BJ (cell line): ENCODE measurements around the gene TMSB10. TPM values are rescaled to one million over a fixed set of nuclear protein-coding genes. Genes with fewer than 3 reads are reported as not detected.

Experiments
- CTCF ChIA-PET: fragments of 350-600 bp; formaldehyde crosslinking; extraction: SDS; loops from one replicate; lab custom pipeline; 2021; ENCODE audit warnings: antibody characterized with exemption, inconsistent platforms; lab: Yijun Ruan, JAX
- POLR2A ChIA-PET: fragments of 300-600 bp; sonication (Branson Sonifier 250); formaldehyde crosslinking; extraction: SDS; loops from one replicate; lab custom pipeline; 2021; ENCODE audit warnings: antibody characterized with exemption; lab: Charles Lee
- DNase-seq: peaks from one replicate; pipeline ENCODE4 v3.0.0-alpha.2; 2011; ENCODE audit warnings: low read depth
- H3K27me3 ChIP-seq: 2 replicates; pipeline ENCODE4 v1.6.0; 2011; ENCODE audit warnings: low read length; ENCODE audit not compliant: control insufficient read depth, insufficient read depth
- H3K36me3 ChIP-seq: 2 replicates; pipeline ENCODE4 v1.5.1; 2011; ENCODE audit warnings: low read length; ENCODE audit not compliant: control insufficient read depth, insufficient read depth
- H3K4me3 ChIP-seq: 2 replicates; pipeline ENCODE4 v1.5.1; 2011; ENCODE audit warnings: low read depth, mild to moderate bottlenecking, control low read depth, low read length
- CTCF ChIP-seq: IDR thresholded peaks from 2 replicates; pipeline ENCODE4 v1.5.1; 2011; ENCODE audit warnings: low read depth, mild to moderate bottlenecking, control low read depth, inconsistent platforms, low read length, moderate library complexity; ENCODE audit not compliant: insufficient read depth
- polyA plus RNA-seq: library from polyadenylated mRNA; depleted of rRNA; stranded (reverse); fragments of >200 nt; gene quantifications from 2 replicates; pipeline ENCODE4 v1.2.3, GENCODE V29; 2011

Gene TMSB10
- polyA plus RNA-seq, 1 experiment: 3,073 TPM

- no peak for TF ChIP-seq CTCF
- DNase-seq: no peak
- POLR2A ChIA-PET: no interaction called here
- H3K36me3 ChIP-seq: peaks cover 5% of the 10 kb centered on the region
- peak overlapping the region; percentile 80 for H3K4me3 ChIP-seq
- CTCF ChIA-PET: interaction anchor here (0.7 to 5.5 kb wide), 2 partner anchors 9 to 21 kb away, joined by 4 to 23 read pairs; no protein-coding TSS in a partner anchor
- no peaks in the 10 kb centered on the region for H3K27me3 ChIP-seq
Measured at GRCh38 chr2:84904717-84905174, 710 bp upstream of the TMSB10 start.

GRCh38 chr2:84906108-84906899 is 848 bp downstream of the TMSB10 start:
- CTCF ChIA-PET: interaction anchor here (1.0 to 3.3 kb wide), 3 partner anchors 12 to 19 kb away, joined by 3 to 30 read pairs (median 4); no protein-coding TSS in a partner anchor
- POLR2A ChIA-PET: interaction anchor here (0.7 to 1.1 kb wide), 6 partner anchors 8 to 413 kb away, joined by 3 to 24 read pairs (median 4); no protein-coding TSS in a partner anchor
- H3K27me3 ChIP-seq: no peaks in the 10 kb centered on the region
- H3K4me3 ChIP-seq: peak overlapping the region; percentile 80
- TF ChIP-seq CTCF: no peak
- no peak for DNase-seq
- H3K36me3 ChIP-seq: peaks cover 5% of the 10 kb centered on the region

GRCh38 chr2:84906900-84907714 is 1.7 kb downstream of the TMSB10 start:
- no peaks in the 10 kb centered on the region for H3K27me3 ChIP-seq
- peak; percentile 70 for DNase-seq
- no peak for TF ChIP-seq CTCF
- peaks cover 5% of the 10 kb centered on the region for H3K36me3 ChIP-seq
- CTCF ChIA-PET: interaction anchor here (1.0 to 3.3 kb wide), 3 partner anchors 11 to 18 kb away, joined by 3 to 30 read pairs (median 4); no protein-coding TSS in a partner anchor
- peak overlapping the region; percentile 80 for H3K4me3 ChIP-seq
- POLR2A ChIA-PET: interaction anchor here (0.6 to 1.1 kb wide), 10 partner anchors 9 to 1806 kb away, joined by 3 to 24 read pairs (median 4); no protein-coding TSS in a partner anchor

GRCh38 chr2:84908948-84909713 is 3.7 kb downstream of the TMSB10 start:
- DNase-seq: no peak
- ChIA-PET POLR2A (no interaction called here), CTCF (interaction anchor here (3.3 kb wide), 1 partner anchor 16 kb away, joined by 30 read pairs; no protein-coding TSS in a partner anchor)
- TF ChIP-seq CTCF: no peak
- Histone ChIP-seq H3K27me3 (no peaks in the 10 kb centered on the region), H3K36me3 (peaks cover 5% of the 10 kb centered on the region), H3K4me3 (no peak overlapping the region)
